Measurements from ENCODE around the gene NPHP4.

DNA sequence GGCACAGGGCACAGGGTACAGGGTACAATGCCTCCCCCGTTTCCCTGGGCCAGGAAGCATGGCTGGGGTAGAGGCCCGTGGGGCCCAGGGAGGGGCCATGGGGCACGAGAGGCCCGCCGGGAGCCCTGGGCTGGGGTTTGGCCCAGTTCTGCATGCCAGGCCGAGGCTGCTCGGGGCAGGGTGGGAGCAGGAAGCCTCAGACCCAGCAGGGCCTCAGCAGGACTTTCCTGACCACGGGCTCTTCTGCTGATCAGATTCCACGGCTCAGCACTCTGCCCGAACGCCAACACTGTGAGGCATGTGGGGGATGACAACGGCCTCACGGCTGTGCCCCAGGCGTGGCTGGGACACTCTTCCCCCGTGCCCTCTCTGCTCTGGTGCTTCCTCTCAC, 104.3 kb downstream of the NPHP4 start:
- no peak for TF ChIP-seq EZH2 (IDR thresholded peaks at IDR 0.05; ENCODE audit: low read length)
- TF ChIP-seq, protein P1, sequence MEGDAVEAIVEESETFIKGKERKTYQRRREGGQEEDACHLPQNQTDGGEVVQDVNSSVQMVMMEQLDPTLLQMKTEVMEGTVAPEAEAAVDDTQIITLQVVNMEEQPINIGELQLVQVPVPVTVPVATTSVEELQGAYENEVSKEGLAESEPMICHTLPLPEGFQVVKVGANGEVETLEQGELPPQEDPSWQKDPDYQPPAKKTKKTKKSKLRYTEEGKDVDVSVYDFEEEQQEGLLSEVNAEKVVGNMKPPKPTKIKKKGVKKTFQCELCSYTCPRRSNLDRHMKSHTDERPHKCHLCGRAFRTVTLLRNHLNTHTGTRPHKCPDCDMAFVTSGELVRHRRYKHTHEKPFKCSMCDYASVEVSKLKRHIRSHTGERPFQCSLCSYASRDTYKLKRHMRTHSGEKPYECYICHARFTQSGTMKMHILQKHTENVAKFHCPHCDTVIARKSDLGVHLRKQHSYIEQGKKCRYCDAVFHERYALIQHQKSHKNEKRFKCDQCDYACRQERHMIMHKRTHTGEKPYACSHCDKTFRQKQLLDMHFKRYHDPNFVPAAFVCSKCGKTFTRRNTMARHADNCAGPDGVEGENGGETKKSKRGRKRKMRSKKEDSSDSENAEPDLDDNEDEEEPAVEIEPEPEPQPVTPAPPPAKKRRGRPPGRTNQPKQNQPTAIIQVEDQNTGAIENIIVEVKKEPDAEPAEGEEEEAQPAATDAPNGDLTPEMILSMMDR (optimal IDR thresholded peaks at IDR 0.05 in 1 of 3, IDR thresholded peaks at IDR 0.05 in 1 of 3, conservative IDR thresholded peaks at IDR 0.05 in 1 of 3; ENCODE audit: extremely low read depth in 1 of 3, insufficient read depth in 2 of 3, low read length in 3 of 3) = no peak
